Measurements from ENCODE around the gene HTRA3. TPM values are rescaled to one million over a fixed set of nuclear protein-coding genes. Genes with fewer than 3 reads are reported as not detected.

Gene HTRA3
- total and polyA plus RNA-seq, 2 experiments from 2014 or later, result 6.9 to 15.7 TPM

DNA sequence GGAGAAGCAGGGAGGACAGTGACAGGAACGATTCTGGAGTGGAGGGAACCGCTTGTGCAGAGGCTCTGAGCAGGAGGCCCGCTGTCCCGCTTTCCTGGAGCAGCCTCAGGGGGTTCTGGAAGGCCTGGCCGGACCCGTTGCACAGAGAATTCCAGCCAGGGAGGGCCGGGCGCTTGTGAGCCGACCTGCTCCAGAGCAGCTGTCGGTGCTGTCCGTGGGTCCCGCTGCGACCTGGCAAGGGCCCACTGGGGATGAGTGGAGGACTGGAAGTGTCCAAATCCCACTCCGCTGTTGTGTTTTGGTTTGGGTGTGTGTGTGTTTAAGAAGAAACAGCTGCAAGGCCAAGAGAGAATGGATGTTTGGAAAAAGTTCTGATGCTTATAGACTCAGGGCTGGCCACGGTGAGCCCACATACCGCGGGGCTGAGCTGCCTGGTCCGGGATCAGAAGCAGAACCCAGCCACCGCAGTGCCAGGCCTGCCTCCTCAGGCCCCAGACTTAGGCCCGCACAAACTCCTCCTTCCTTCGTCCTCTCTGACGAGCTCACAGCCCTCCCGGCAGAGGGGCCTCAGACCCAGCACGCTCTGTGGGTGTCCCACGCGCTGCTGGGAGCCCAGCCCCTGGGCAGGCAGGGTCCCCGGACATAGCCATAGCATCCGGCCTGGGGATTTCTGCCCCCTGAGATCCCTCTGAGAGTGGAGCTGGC, 73.9 kb downstream of the HTRA3 start:
- Histone ChIP-seq H3K27ac (no peak overlapping the region), H3K36me3 (no peaks in the 10 kb centered on the region), H3K9me3 (ENCODE audit: low read depth) (no peaks in the 10 kb centered on the region), H3K27me3 (no peaks in the 10 kb centered on the region), H3K4me1 (ENCODE audit: low read depth) (no peaks in the 10 kb centered on the region), H3K4me3 (no peak overlapping the region)
- no peak for DNase-seq (ENCODE audit: low read depth in 1 of 2, low spot score in 1 of 2)
- TF ChIP-seq, protein P1, sequence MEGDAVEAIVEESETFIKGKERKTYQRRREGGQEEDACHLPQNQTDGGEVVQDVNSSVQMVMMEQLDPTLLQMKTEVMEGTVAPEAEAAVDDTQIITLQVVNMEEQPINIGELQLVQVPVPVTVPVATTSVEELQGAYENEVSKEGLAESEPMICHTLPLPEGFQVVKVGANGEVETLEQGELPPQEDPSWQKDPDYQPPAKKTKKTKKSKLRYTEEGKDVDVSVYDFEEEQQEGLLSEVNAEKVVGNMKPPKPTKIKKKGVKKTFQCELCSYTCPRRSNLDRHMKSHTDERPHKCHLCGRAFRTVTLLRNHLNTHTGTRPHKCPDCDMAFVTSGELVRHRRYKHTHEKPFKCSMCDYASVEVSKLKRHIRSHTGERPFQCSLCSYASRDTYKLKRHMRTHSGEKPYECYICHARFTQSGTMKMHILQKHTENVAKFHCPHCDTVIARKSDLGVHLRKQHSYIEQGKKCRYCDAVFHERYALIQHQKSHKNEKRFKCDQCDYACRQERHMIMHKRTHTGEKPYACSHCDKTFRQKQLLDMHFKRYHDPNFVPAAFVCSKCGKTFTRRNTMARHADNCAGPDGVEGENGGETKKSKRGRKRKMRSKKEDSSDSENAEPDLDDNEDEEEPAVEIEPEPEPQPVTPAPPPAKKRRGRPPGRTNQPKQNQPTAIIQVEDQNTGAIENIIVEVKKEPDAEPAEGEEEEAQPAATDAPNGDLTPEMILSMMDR (IDR thresholded peaks at IDR 0.05; ENCODE audit: low read depth, low read length), result no peak

DNA sequence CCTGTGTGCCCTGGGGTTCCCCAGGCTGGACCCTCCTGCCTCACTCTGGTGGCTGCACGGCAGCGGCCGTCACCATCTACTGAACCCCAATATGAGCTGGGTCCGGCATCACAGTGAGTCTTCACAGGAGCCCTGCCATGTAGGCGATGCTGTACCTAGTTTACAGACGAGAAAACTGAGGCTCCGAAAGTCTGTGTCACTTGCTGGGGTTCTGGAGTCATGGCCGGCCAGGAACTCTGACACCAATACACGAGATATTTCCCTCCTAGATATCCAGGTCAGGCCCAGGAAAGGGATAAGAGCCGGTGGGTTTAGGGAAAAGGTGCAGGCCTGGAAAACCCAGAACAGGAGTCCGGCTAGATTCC, 74.4 kb downstream of the HTRA3 start:
- H3K36me3 ChIP-seq, result no peaks in the 10 kb centered on the region

DNA sequence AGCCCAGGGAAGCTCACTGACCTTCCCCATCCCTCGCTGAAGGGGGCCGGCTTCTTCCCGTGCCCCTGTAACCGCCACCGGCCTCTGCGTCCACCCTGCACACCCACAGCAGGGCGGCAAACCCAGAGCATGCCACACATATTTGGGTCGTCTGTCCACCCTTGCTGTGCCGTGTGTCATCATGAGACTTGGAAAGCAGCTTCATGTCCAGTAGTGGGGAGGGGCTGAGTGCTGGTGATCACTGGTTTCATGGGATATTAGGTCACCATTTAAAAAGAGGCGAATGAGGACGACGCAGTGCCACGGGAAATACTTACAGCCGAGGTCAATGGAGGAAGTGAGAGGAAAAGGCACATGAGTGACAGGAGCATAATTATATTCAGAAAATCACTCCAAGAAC, 74.8 kb downstream of the HTRA3 start:
- Histone ChIP-seq H3K4me1 (ENCODE audit: low read depth) (no peaks in the 10 kb centered on the region), H3K27me3 (no peaks in the 10 kb centered on the region), H3K9me3 (ENCODE audit: low read depth) (no peaks in the 10 kb centered on the region), H3K4me3 (no peak overlapping the region), H3K36me3 (no peaks in the 10 kb centered on the region), H3K27ac (no peak overlapping the region)
- no peak for DNase-seq (ENCODE audit: low read depth in 1 of 2, low spot score in 1 of 2)
- TF ChIP-seq, protein P1 (IDR thresholded peaks at IDR 0.05; ENCODE audit: low read depth, low read length), result no peak

More for the DNA sequence above, 74.4 kb downstream of the HTRA3 start:
- no peak overlapping the region for H3K27ac ChIP-seq
- TF ChIP-seq, protein P1 (IDR thresholded peaks at IDR 0.05; ENCODE audit: low read depth, low read length), result no peak
- no peaks in the 10 kb centered on the region for H3K9me3 ChIP-seq (ENCODE audit: low read depth)
- H3K27me3 ChIP-seq, result no peaks in the 10 kb centered on the region
- no peaks in the 10 kb centered on the region for H3K4me1 ChIP-seq (ENCODE audit: low read depth)
- no peak for DNase-seq (ENCODE audit: low read depth in 1 of 2, low spot score in 1 of 2)
- H3K4me3 ChIP-seq, result no peak overlapping the region

DNA sequence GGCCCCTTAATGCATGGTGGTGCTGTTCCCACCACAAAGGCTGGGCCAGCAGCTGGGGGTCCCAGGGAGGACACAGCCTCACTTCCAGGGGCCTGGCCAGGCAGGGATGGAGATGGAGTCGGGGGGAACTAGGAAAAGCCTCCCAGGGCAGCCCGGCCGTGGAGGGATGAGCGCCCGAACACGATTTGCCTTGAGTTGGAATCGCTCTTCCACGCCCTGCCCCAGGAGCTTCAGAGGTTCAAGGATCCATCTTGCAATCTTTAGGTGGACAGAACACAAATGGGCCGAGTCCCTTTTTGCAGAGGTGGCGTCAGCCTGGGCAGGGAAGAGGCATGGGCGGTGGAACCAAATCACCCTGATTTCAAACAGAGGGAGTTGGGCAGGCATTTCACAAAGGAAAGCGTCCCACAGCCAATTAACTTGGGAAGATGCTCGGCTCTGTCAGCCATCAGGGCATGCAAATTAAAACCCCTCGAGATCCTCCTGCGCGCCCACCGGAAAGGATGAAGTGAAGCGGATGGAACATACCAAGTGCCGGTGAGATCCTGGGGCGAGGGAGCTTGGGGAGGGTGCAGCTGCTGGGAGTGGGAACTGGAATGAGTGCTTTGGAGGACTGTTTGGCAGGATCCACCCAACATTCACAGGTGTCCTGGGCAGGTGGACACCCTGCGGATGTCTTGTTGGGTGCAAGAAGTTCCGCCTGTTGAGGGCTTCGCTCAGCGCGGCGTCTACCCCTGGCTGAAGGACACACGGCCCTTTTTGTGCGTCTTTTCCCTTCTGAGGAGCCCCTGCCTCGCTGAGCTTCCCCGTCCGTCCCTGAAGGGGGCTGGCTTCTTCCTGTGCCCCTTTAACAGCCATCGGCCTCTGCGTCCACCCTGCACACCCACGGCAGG, 75.7 kb downstream of the HTRA3 start:
- TF ChIP-seq, protein P1 (IDR thresholded peaks at IDR 0.05; ENCODE audit: low read depth, low read length), result no peak
- no peak overlapping the region for H3K27ac ChIP-seq
- no peaks in the 10 kb centered on the region for H3K4me1 ChIP-seq (ENCODE audit: low read depth)
- no peak overlapping the region for H3K4me3 ChIP-seq
- H3K27me3 ChIP-seq, result no peaks in the 10 kb centered on the region
- no peak for DNase-seq (ENCODE audit: low read depth in 1 of 2, low spot score in 1 of 2)
- no peaks in the 10 kb centered on the region for H3K9me3 ChIP-seq (ENCODE audit: low read depth)
- H3K36me3 ChIP-seq, result no peaks in the 10 kb centered on the region

DNA sequence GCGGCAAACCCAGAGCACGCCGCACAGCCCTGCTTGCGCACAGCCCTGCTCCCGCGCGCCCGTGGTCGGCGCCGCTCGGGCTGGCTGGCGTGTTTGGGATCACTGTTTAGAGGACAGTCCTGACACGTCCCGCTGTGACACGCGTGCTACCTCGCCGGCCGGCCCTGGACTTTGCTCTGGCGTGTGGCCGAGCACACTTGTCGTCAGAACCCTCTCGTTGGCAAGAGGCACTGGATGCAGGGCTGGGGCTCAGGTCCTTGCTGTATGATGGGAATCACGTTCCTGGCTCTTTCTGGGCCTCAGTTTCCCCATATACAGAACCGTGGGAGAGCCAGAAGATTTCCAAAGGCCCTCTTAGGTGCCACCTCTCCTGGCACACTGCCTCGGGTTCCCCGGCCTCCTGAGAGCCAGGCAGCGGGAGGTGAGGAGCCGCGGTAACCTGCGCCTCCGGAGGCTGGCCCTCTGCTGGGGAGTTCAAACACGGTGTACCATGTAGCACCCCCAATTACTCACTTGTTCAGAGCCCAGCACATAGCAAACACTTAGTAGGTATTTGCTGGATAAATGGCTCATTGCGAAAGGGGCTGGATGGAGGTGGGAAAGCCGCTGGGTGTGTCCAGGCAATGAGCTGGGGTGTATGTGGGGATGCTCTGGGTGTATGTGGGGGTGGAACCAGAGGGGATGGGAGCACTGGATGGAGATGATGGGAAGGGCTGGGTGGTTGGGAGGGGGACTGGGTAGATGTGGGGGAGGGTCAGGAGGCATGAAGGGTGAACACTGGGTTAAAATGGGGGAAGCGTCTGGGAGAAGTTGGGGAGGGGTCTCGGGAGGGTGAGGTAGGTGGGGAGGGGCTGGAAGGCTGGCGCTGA, 76.6 kb downstream of the HTRA3 start:
- no peaks in the 10 kb centered on the region for H3K36me3 ChIP-seq
- H3K27ac ChIP-seq, result no peak overlapping the region
- no peaks in the 10 kb centered on the region for H3K4me1 ChIP-seq (ENCODE audit: low read depth)
- no peaks in the 10 kb centered on the region for H3K27me3 ChIP-seq
- H3K4me3 ChIP-seq, result no peak overlapping the region
- H3K9me3 ChIP-seq (ENCODE audit: low read depth), result no peaks in the 10 kb centered on the region
- no peak for DNase-seq (ENCODE audit: low read depth in 1 of 2, low spot score in 1 of 2)
- TF ChIP-seq, protein P1 (IDR thresholded peaks at IDR 0.05; ENCODE audit: low read depth, low read length), result no peak

All from cardiac muscle cell (in vitro differentiated cells and primary cell).